Natural killer cell (primary cell): ENCODE measurements around the gene SASH1. TPM values are rescaled to one million over a fixed set of nuclear protein-coding genes. Genes with fewer than 3 reads are reported as not detected.

Source experiments
- ATAC-seq, 3 donors: fragments of 150-1000 bp in 2 of 3; fragments of 200-7000 bp in 1 of 3; cut with Tn5 transposase; 1 replicate in 1 of 3; 2 replicates in 2 of 3; pipeline ENCODE4 v1.10.0; 2021; ENCODE audit warnings: mild to moderate bottlenecking in 2 of 3, moderate library complexity in 2 of 3
- DNase-seq, 2 donors: peaks; one replicate each; pipeline versions ENCODE4 v3.0.0 to v3.0.0-alpha.2; 2013 to 2021; ENCODE audit warnings: mixed read lengths in 1 of 2
- H3K27ac ChIP-seq: one replicate; pipeline ENCODE4 v1.5.1; 2013; ENCODE audit warnings: mild to moderate bottlenecking, low read length
- H3K27me3 ChIP-seq: one replicate; pipeline ENCODE4 v1.6.1; 2013; ENCODE audit warnings: low read length; ENCODE audit not compliant: control insufficient read depth, insufficient read depth
- H3K36me3 ChIP-seq: one replicate; pipeline ENCODE4 v1.6.1; 2013; ENCODE audit warnings: low read length; ENCODE audit not compliant: control insufficient read depth, insufficient read depth
- H3K4me1 ChIP-seq: one replicate; pipeline ENCODE4 v1.6.1; 2013; ENCODE audit warnings: low read length; ENCODE audit not compliant: control insufficient read depth, insufficient read depth
- H3K4me3 ChIP-seq: one replicate; pipeline ENCODE4 v1.5.1; 2013; ENCODE audit warnings: low read length
- H3K9me3 ChIP-seq: one replicate; pipeline ENCODE4 v1.6.1; 2013; ENCODE audit warnings: low read length; ENCODE audit not compliant: control insufficient read depth, insufficient read depth
- H3K27ac Mint-ChIP-seq, 2 donors: one replicate each; pipeline ENCODE4 v1.8.0; 2022; ENCODE audit warnings: mild to moderate bottlenecking in 2 of 2, mixed read lengths in 2 of 2, moderate library complexity in 1 of 2
- H3K27me3 Mint-ChIP-seq, 2 donors: one replicate each; pipeline ENCODE4 v1.8.0; 2022; ENCODE audit warnings: low read depth in 2 of 2, mixed read lengths in 2 of 2
- H3K36me3 Mint-ChIP-seq: one replicate; pipeline ENCODE4 v1.8.0; 2022; ENCODE audit warnings: mixed read lengths
- H3K4me1 Mint-ChIP-seq, 2 donors: one replicate each; pipeline ENCODE4 v1.8.0; 2022; ENCODE audit warnings: mixed read lengths in 2 of 2
- H3K4me3 Mint-ChIP-seq: one replicate; pipeline ENCODE4 v1.8.0; 2022; ENCODE audit warnings: mild to moderate bottlenecking, moderate library complexity, mixed read lengths
- H3K9me3 Mint-ChIP-seq, 2 donors: one replicate each; pipeline ENCODE4 v1.8.0; 2022; ENCODE audit warnings: mixed read lengths in 2 of 2
- WGBS: methylation state at CpG from one replicate; pipeline ENCODE4 v1.1.7; 2013; ENCODE audit warnings: missing lambda C conversion rate; ENCODE audit not compliant: insufficient coverage; 5-methylcytosine and 5-hydroxymethylcytosine counted together
- intact Hi-C: fragments of 100-400 bp; cut with micrococcal nuclease; formaldehyde crosslinking; loops from one replicate; pipeline ENCODE4 v1.14.2; 2022
- total RNA-seq, 4 donors: library from RNA; stranded (reverse); fragments of 120-200 nt in 1 of 4; gene quantifications; one replicate each; pipeline versions ENCODE4 v1.2.3 to v1.2.4, GENCODE V29; 2013 to 2022
- TF ChIP-seq, protein P1 (sequence below): fragments of 200-600 bp; IDR thresholded peaks from one replicate; pipeline ENCODE4 v1.8.0; 2022; ENCODE audit warnings: antibody characterized with exemption

SASH1 gene
- total RNA-seq, 3 donors from 2014 or later (not counting 1 experiment from before 2014, with no cell fraction given) = 0.63 to 6.2 (median 2.7) TPM

DNA sequence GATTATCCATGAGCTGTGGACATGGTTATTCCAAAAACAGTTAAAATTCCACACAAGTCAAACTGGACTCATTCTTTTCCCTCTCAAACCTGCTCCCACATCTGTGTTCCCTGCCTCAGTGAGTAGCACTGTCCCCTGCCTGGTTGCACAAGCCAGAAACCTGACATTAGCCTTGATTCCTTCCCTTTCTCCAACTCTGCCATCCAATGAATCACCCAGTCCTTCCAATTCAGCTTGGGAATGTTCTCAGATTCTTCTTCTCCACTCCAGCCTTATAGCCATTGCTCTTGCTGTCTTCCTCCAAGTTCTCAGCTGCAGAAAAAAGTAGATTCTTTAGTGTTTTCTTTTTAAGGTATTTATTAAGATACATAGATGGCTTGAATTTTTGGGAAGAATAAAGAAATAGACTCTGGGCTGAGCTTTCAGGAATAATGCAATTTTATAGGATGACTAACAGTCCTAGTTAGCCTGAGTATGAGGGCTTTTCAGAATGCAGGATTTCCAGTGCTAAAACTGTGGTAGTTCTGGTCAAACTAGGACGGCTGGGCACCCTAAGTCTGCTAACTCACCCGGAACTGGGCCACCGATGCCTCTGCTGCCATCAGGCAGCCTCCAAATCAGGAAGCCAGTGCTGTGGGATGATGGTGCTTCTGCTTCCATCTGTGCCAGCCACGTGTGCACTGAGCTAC is 18.2 kb upstream of the SASH1 start:
- 20% methylated on average over 4 of the region's 4 CpGs for whole genome bisulfite sequencing
- Histone ChIP-seq H3K4me1 (peaks cover 2% of the 10 kb centered on the region), H3K27me3 (no peaks in the 10 kb centered on the region), H3K36me3 (no peaks in the 10 kb centered on the region), H3K4me3 (no peak overlapping the region), H3K27ac (no peak overlapping the region), H3K9me3 (no peaks in the 10 kb centered on the region)
- peak in 1 of 3 donors; percentile 50 for ATAC-seq
- Mint-ChIP-seq H3K27me3 (peaks cover 0 to 8% of the 10 kb centered on the region in 2 donors), H3K27ac (no peak overlapping the region), H3K4me1 (peaks cover 0 to 10% of the 10 kb centered on the region in 2 donors), H3K4me3 (no peak overlapping the region), H3K36me3 (no peaks in the 10 kb centered on the region), H3K9me3 (peaks cover 0 to 2% of the 10 kb centered on the region in 2 donors)
- intact Hi-C loops = no loop called here
- TF ChIP-seq, protein P1, sequence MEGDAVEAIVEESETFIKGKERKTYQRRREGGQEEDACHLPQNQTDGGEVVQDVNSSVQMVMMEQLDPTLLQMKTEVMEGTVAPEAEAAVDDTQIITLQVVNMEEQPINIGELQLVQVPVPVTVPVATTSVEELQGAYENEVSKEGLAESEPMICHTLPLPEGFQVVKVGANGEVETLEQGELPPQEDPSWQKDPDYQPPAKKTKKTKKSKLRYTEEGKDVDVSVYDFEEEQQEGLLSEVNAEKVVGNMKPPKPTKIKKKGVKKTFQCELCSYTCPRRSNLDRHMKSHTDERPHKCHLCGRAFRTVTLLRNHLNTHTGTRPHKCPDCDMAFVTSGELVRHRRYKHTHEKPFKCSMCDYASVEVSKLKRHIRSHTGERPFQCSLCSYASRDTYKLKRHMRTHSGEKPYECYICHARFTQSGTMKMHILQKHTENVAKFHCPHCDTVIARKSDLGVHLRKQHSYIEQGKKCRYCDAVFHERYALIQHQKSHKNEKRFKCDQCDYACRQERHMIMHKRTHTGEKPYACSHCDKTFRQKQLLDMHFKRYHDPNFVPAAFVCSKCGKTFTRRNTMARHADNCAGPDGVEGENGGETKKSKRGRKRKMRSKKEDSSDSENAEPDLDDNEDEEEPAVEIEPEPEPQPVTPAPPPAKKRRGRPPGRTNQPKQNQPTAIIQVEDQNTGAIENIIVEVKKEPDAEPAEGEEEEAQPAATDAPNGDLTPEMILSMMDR = no peak
- DNase-seq = no peak

DNA sequence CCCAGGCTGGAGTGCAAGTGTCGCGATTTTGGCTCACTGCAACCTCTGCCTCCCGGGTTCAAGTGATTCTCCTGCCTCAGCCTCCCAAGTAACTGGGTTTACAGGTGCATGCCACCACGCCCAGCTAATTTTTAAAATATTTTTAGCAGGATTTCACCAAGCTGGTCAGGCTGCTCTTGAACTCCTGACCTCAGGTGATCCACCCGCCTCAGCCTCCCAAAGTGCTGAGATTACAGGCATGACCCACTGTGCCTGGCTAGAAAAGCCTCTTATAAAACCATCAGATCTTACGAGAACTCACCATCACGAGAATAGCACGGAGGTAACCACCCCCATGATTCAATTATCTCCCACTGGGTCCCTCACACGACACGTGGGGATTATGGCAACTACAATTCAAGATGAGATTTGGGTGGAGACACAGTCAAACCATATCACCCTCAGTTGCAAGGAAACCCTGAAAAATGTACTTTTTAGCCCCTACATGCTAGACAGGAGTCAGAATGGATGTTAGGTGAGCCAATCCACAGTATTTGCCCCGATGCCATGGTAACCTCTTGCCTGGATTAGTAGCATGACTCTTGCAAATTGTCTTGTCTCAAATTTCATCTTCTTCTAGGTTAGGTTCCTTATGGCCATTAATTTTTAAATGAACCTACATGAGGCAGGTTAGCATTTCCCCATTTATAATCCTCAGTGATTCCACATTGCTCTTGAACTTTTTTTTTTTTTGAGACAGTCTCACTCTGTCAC is 17.1 kb upstream of the SASH1 start:
- H3K27ac ChIP-seq = no peak overlapping the region
- peaks cover 2% of the 10 kb centered on the region for H3K4me1 ChIP-seq
- no peaks in the 10 kb centered on the region for H3K36me3 Mint-ChIP-seq
- TF ChIP-seq, protein P1 = no peak
- WGBS = 89% methylated on average over 11 of the region's 11 CpGs
- no peak overlapping the region for H3K27ac Mint-ChIP-seq
- intact Hi-C loops = no loop called here
- no peaks in the 10 kb centered on the region for H3K36me3 ChIP-seq
- H3K27me3 ChIP-seq = no peaks in the 10 kb centered on the region
- H3K4me1 Mint-ChIP-seq = peaks cover 0 to 10% of the 10 kb centered on the region in 2 donors
- H3K4me3 ChIP-seq = no peak overlapping the region
- DNase-seq (no peak), ATAC-seq (no peak)
- peaks cover under 1 to 9% of the 10 kb centered on the region in 2 donors for H3K27me3 Mint-ChIP-seq
- no peak overlapping the region for H3K4me3 Mint-ChIP-seq
- H3K9me3 ChIP-seq = no peaks in the 10 kb centered on the region
- H3K9me3 Mint-ChIP-seq = peaks cover 0 to 2% of the 10 kb centered on the region in 2 donors

DNA sequence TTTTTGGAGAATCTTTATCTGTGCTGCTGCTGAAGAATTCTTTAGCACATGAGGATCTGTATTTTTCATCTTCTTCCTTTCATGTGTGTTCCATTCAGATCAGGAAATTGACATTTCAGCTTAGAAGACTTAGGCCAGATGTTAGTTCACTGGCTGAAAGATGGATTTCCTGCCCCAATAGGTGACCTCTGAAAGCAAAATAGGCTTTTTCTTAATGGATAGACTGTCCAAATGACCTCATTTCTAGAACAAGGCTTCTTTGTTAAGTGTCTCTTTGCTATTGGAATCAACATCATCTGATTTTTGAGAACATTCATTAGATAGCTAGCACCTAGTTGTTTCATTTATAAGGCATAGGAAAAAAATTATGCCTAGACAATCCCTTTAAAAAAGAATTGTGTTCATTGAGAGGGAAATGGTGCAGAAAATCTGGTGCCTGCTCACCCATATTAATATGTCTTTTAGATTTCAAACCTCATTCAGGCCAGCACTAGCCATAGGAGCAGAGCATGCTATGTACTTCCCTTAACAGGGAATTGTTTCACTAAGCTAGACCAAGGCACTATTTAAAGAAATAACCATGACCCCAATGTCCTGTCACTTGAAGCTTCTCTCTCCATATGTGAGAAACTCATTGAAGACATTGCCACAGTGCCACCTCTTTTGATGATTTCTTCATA is 13.6 kb upstream of the SASH1 start:
- ATAC-seq (no peak), DNase-seq (no peak)
- H3K27me3 ChIP-seq = no peaks in the 10 kb centered on the region
- Mint-ChIP-seq H3K27ac (no peak overlapping the region), H3K9me3 (peaks cover 0 to 2% of the 10 kb centered on the region in 2 donors), H3K36me3 (no peaks in the 10 kb centered on the region), H3K4me3 (no peak overlapping the region), H3K27me3 (peaks cover 5 to 7% of the 10 kb centered on the region in 2 donors), H3K4me1 (peaks cover 0 to 10% of the 10 kb centered on the region in 2 donors)
- H3K36me3 ChIP-seq = no peaks in the 10 kb centered on the region
- H3K4me1 ChIP-seq = peaks cover 2% of the 10 kb centered on the region
- no peak overlapping the region for H3K27ac ChIP-seq
- no peak overlapping the region for H3K4me3 ChIP-seq
- TF ChIP-seq, protein P1 = no peak
- no peaks in the 10 kb centered on the region for H3K9me3 ChIP-seq
- intact Hi-C loops = no loop called here
